ENCODE data around the gene IQCK.

- TF ChIP-seq, protein P1, sequence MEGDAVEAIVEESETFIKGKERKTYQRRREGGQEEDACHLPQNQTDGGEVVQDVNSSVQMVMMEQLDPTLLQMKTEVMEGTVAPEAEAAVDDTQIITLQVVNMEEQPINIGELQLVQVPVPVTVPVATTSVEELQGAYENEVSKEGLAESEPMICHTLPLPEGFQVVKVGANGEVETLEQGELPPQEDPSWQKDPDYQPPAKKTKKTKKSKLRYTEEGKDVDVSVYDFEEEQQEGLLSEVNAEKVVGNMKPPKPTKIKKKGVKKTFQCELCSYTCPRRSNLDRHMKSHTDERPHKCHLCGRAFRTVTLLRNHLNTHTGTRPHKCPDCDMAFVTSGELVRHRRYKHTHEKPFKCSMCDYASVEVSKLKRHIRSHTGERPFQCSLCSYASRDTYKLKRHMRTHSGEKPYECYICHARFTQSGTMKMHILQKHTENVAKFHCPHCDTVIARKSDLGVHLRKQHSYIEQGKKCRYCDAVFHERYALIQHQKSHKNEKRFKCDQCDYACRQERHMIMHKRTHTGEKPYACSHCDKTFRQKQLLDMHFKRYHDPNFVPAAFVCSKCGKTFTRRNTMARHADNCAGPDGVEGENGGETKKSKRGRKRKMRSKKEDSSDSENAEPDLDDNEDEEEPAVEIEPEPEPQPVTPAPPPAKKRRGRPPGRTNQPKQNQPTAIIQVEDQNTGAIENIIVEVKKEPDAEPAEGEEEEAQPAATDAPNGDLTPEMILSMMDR (IDR thresholded peaks at IDR 0.05), result no peak
- no peak for TF ChIP-seq POLR2A (IDR thresholded peaks at IDR 0.05)
These were observed 67.5 kb downstream of the IQCK start for GRCh38 chr16:19785512-19786130.

All from vagina (tissue), 2 donors.